ENCODE data around the gene KANK4.

The KANK4 gene

GRCh38 chr1:62194651-62195544 is 124.3 kb downstream of the KANK4 start, which contains the start of gene L1TD1:
Gene L1TD1 (plus strand): TSS chr1:62194849. CDS start chr1:62206629, 11,780 bp downstream.
- no peak for DNase-seq

- DNase-seq: no peak
Measured at GRCh38 chr1:62188111-62188510, 131.1 kb downstream of the KANK4 start.

DNA sequence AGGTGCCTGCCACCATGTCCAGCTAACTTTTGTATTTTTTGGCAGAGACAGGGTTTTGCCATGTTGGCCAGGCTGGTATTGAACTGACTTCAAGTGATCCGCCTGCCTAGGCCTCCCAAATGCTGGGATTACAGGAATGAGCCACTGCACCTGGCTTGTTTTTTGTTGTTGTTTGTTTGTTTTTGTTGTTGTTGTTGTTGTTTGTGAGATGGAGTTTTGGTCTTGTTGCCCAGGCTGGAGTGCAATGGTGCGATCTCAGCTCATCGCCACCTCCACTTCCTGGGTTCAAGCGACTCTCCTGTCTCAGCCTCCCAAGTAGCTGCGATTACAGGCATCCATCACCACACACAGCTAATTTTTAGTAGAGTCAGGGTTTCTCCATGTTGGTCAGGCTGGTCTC is 131.7 kb downstream of the KANK4 start:
- DNase-seq: no peak
